ENCODE results near the gene SLC10A4.
"Not testable (repeated sequence)": the region's sequence is repeated elsewhere in the genome, so short reads cannot be mapped to it uniquely, and the experiment has no call there.

The SLC10A4 gene

GRCh38 chr4:48483006-48483776 is at the start of gene SLC10A4:
TSS of gene SLC10A4 (plus strand) at chr4:48483343. CDS start at chr4:48483562, 219 bp downstream.
- Mint-ChIP-seq H3K9me3 (no peaks in the 10 kb centered on the region), H3K36me3 (no peaks in the 10 kb centered on the region), H3K27ac (no peak within 1 kb of the TSS), H3K27me3 (peaks cover 20% of the 10 kb centered on the region), H3K4me3 (peak within 1 kb of the TSS; percentile 71), H3K4me1 (peaks cover 9% of the 10 kb centered on the region)
- peak in 1 of 2 donors; percentile 23 for DNase-seq (ENCODE audit: low spot score in 2 of 2)
- ATAC-seq (ENCODE audit: low read depth), result peak; percentile 38

- H3K4me3 Mint-ChIP-seq, result no peak overlapping the region
- H3K4me1 Mint-ChIP-seq, result no peaks in the 10 kb centered on the region
- no peaks in the 10 kb centered on the region for H3K36me3 Mint-ChIP-seq
- H3K9me3 Mint-ChIP-seq, result peaks cover 5% of the 10 kb centered on the region
- no peak for DNase-seq (ENCODE audit: low spot score in 2 of 2)
- H3K27ac Mint-ChIP-seq, result no peak overlapping the region
- peaks cover 1% of the 10 kb centered on the region for H3K27me3 Mint-ChIP-seq
- no peak for ATAC-seq (ENCODE audit: low read depth)
Measured at GRCh38 chr4:48436318-48436717, 46.8 kb upstream of the SLC10A4 start.

GRCh38 chr4:48439988-48440387 is 43.2 kb upstream of the SLC10A4 start:
- ATAC-seq (ENCODE audit: low read depth) (no peak), DNase-seq (ENCODE audit: low spot score in 2 of 2) (no peak)
- Mint-ChIP-seq H3K9me3 (peaks cover 4% of the 10 kb centered on the region), H3K27ac (no peak overlapping the region), H3K4me3 (no peak overlapping the region), H3K4me1 (no peaks in the 10 kb centered on the region), H3K36me3 (no peaks in the 10 kb centered on the region), H3K27me3 (peaks cover 1% of the 10 kb centered on the region)

GRCh38 chr4:48440914-48441313 is 42.2 kb upstream of the SLC10A4 start:
- H3K36me3 Mint-ChIP-seq; H3K27ac Mint-ChIP-seq; H3K4me3 Mint-ChIP-seq; ATAC-seq (ENCODE audit: low read depth); H3K4me1 Mint-ChIP-seq; H3K27me3 Mint-ChIP-seq; H3K9me3 Mint-ChIP-seq; DNase-seq (ENCODE audit: low spot score in 2 of 2): not testable (repeated sequence)

GRCh38 chr4:48445704-48446103 is 37.4 kb upstream of the SLC10A4 start:
- H3K9me3 Mint-ChIP-seq, result peaks cover 2% of the 10 kb centered on the region
- H3K4me3 Mint-ChIP-seq, result no peak overlapping the region
- H3K36me3 Mint-ChIP-seq, result no peaks in the 10 kb centered on the region
- DNase-seq (ENCODE audit: low spot score in 2 of 2), result peak in 1 of 2 donors; percentile 3
- no peaks in the 10 kb centered on the region for H3K4me1 Mint-ChIP-seq
- no peak for ATAC-seq (ENCODE audit: low read depth)
- H3K27ac Mint-ChIP-seq, result no peak overlapping the region
- peaks cover 8% of the 10 kb centered on the region for H3K27me3 Mint-ChIP-seq

- H3K27ac Mint-ChIP-seq, result no peak overlapping the region
- peaks cover 7% of the 10 kb centered on the region for H3K27me3 Mint-ChIP-seq
- H3K4me1 Mint-ChIP-seq, result no peaks in the 10 kb centered on the region
- H3K9me3 Mint-ChIP-seq, result no peaks in the 10 kb centered on the region
- DNase-seq (ENCODE audit: low spot score in 2 of 2) (no peak), ATAC-seq (ENCODE audit: low read depth) (no peak)
- no peaks in the 10 kb centered on the region for H3K36me3 Mint-ChIP-seq
- H3K4me3 Mint-ChIP-seq, result no peak overlapping the region
Measured at GRCh38 chr4:48446642-48447041, 36.5 kb upstream of the SLC10A4 start.

GRCh38 chr4:48449151-48449550 is 34.0 kb upstream of the SLC10A4 start:
- DNase-seq (ENCODE audit: low spot score in 2 of 2) (no peak), ATAC-seq (ENCODE audit: low read depth) (no peak)
- no peak overlapping the region for H3K27ac Mint-ChIP-seq
- no peaks in the 10 kb centered on the region for H3K4me1 Mint-ChIP-seq
- H3K36me3 Mint-ChIP-seq, result no peaks in the 10 kb centered on the region
- H3K27me3 Mint-ChIP-seq, result peaks cover 15% of the 10 kb centered on the region
- no peaks in the 10 kb centered on the region for H3K9me3 Mint-ChIP-seq
- H3K4me3 Mint-ChIP-seq, result no peak overlapping the region

- peaks cover 19% of the 10 kb centered on the region for H3K27me3 Mint-ChIP-seq
- no peak for DNase-seq (ENCODE audit: low spot score in 2 of 2)
- no peak overlapping the region for H3K4me3 Mint-ChIP-seq
- H3K36me3 Mint-ChIP-seq, result no peaks in the 10 kb centered on the region
- H3K4me1 Mint-ChIP-seq, result no peaks in the 10 kb centered on the region
- H3K9me3 Mint-ChIP-seq, result peaks cover 2% of the 10 kb centered on the region
- H3K27ac Mint-ChIP-seq, result no peak overlapping the region
- no peak for ATAC-seq (ENCODE audit: low read depth)
Measured at GRCh38 chr4:48450740-48451139, 32.4 kb upstream of the SLC10A4 start.

GRCh38 chr4:48451656-48452055 is 31.5 kb upstream of the SLC10A4 start:
- not testable (repeated sequence) for ATAC-seq (ENCODE audit: low read depth); H3K9me3 Mint-ChIP-seq; DNase-seq (ENCODE audit: low spot score in 2 of 2); H3K4me3 Mint-ChIP-seq; H3K36me3 Mint-ChIP-seq; H3K27ac Mint-ChIP-seq; H3K4me1 Mint-ChIP-seq
- H3K27me3 Mint-ChIP-seq, result peaks cover 19% of the 10 kb centered on the region

- H3K27me3 Mint-ChIP-seq, result peaks cover 15% of the 10 kb centered on the region
- no peaks in the 10 kb centered on the region for H3K36me3 Mint-ChIP-seq
- H3K4me3 Mint-ChIP-seq, result no peak overlapping the region
- ATAC-seq (ENCODE audit: low read depth) (no peak), DNase-seq (ENCODE audit: low spot score in 2 of 2) (no peak)
- peaks cover 8% of the 10 kb centered on the region for H3K9me3 Mint-ChIP-seq
- H3K4me1 Mint-ChIP-seq, result no peaks in the 10 kb centered on the region
- H3K27ac Mint-ChIP-seq, result no peak overlapping the region
Measured at GRCh38 chr4:48454591-48454990, 28.6 kb upstream of the SLC10A4 start.

- no peaks in the 10 kb centered on the region for H3K27me3 Mint-ChIP-seq
- no peaks in the 10 kb centered on the region for H3K4me1 Mint-ChIP-seq
- no peak for ATAC-seq (ENCODE audit: low read depth)
- H3K27ac Mint-ChIP-seq, result no peak overlapping the region
- H3K36me3 Mint-ChIP-seq, result peaks cover 1% of the 10 kb centered on the region
- H3K9me3 Mint-ChIP-seq, result peaks cover 5% of the 10 kb centered on the region
- H3K4me3 Mint-ChIP-seq, result no peak overlapping the region
- no peak for DNase-seq (ENCODE audit: low spot score in 2 of 2)
Measured at GRCh38 chr4:48461000-48461399, 22.1 kb upstream of the SLC10A4 start.

- no peak for DNase-seq (ENCODE audit: low spot score in 2 of 2)
- no peak overlapping the region for H3K27ac Mint-ChIP-seq
Measured at GRCh38 chr4:48462363-48462762, 20.8 kb upstream of the SLC10A4 start.

GRCh38 chr4:48467442-48467841 is 15.7 kb upstream of the SLC10A4 start:
- Mint-ChIP-seq H3K27me3 (peaks cover 3% of the 10 kb centered on the region), H3K4me1 (peaks cover 5% of the 10 kb centered on the region), H3K36me3 (peaks cover 1% of the 10 kb centered on the region), H3K4me3 (no peak overlapping the region), H3K27ac (no peak overlapping the region), H3K9me3 (no peaks in the 10 kb centered on the region)
- no peak for DNase-seq (ENCODE audit: low spot score in 2 of 2)
- peak; percentile 27 for ATAC-seq (ENCODE audit: low read depth)

More at GRCh38 chr4:48462363-48462762, 20.8 kb upstream of the SLC10A4 start:
- Mint-ChIP-seq H3K36me3 (peaks cover 1% of the 10 kb centered on the region), H3K9me3 (no peaks in the 10 kb centered on the region), H3K27me3 (no peaks in the 10 kb centered on the region), H3K4me3 (no peak overlapping the region), H3K4me1 (peaks cover 1% of the 10 kb centered on the region)
- no peak for ATAC-seq (ENCODE audit: low read depth)

GRCh38 chr4:48467891-48468290 is 15.3 kb upstream of the SLC10A4 start:
- Mint-ChIP-seq H3K36me3 (no peaks in the 10 kb centered on the region), H3K27ac (no peak overlapping the region), H3K4me1 (peaks cover 5% of the 10 kb centered on the region), H3K27me3 (peaks cover 3% of the 10 kb centered on the region), H3K9me3 (no peaks in the 10 kb centered on the region), H3K4me3 (no peak overlapping the region)
- ATAC-seq (ENCODE audit: low read depth), result no peak
- DNase-seq (ENCODE audit: low spot score in 2 of 2), result no peak

GRCh38 chr4:48470137-48470536 is 13.0 kb upstream of the SLC10A4 start:
- H3K4me1 Mint-ChIP-seq, result peaks cover 5% of the 10 kb centered on the region
- ATAC-seq (ENCODE audit: low read depth) (no peak), DNase-seq (ENCODE audit: low spot score in 2 of 2) (no peak)
- H3K9me3 Mint-ChIP-seq, result no peaks in the 10 kb centered on the region
- H3K4me3 Mint-ChIP-seq, result no peak overlapping the region
- H3K27ac Mint-ChIP-seq, result no peak overlapping the region
- peaks cover 5% of the 10 kb centered on the region for H3K27me3 Mint-ChIP-seq
- no peaks in the 10 kb centered on the region for H3K36me3 Mint-ChIP-seq

Measured in memory B cell (primary cell).